K562 (cell line): ENCODE results near the gene DYSF. TPM values are rescaled to one million over a fixed set of nuclear protein-coding genes. Genes with fewer than 3 reads are reported as not detected.

Experiments
- ATAC-seq: fragments of 200-7000 bp; cut with Tn5 transposase; 3 replicates; pipeline ENCODE4 v1.9.1; 2020; ENCODE audit warnings: moderate library complexity
- BruUV-seq: library from RNA; stranded (reverse); fragments of 400-500 nt; replicated peaks from 2 replicates; lab custom pipeline; 2021; lab: Mats Ljungman, UMichigan
- CTCF ChIA-PET: fragments of 300-600 bp; formaldehyde crosslinking; extraction: SDS; loops from one replicate; lab custom pipeline; 2021; ENCODE audit warnings: low intra/inter-chr PET ratio; lab: Yijun Ruan, JAX
- POLR2A ChIA-PET: fragments of 300-600, 350-650 bp; sonication (Branson Sonifier 250); formaldehyde crosslinking; extraction: SDS; loops from one replicate; lab custom pipeline; 2021; ENCODE audit warnings: antibody characterized with exemption, inconsistent platforms; lab: Yijun Ruan, JAX
- DNase-seq, 4 experiments: peaks; one replicate each; pipeline versions ENCODE4 v3.0.0 to v3.0.0-alpha.2; 2011 to 2018; ENCODE audit warnings: low spot score in 3 of 4, mixed read lengths in 3 of 4; ENCODE audit errors: extremely low read depth in 1 of 4
- FAIRE-seq: peaks from 2 replicates; lab custom pipeline; 2011; peaks lifted over from hg19 to GRCh38; lab: Jason Lieb, UNC
- H2AFZ ChIP-seq: 2 replicates; pipeline ENCODE4 v1.6.0; 2011; ENCODE audit warnings: low read depth, low read length, control low read depth, inconsistent platforms
- H3K27ac ChIP-seq: fragments of 200-600 bp; 3 replicates; pipeline ENCODE4 v1.8.0; 2011; ENCODE audit warnings: low read depth, mild to moderate bottlenecking, control low read depth, inconsistent platforms, low read length, moderate library complexity, mixed read lengths; ENCODE audit errors: extremely low read depth
- H3K27me3 ChIP-seq, 2 experiments: fragments of 300-600 bp in 1 of 2; 2 replicates in 1 of 2; 3 replicates in 1 of 2; pipeline versions ENCODE4 v1.6.0 to v1.8.0; 2011; ENCODE audit warnings: inconsistent platforms in 2 of 2, low read length in 2 of 2, mild to moderate bottlenecking in 1 of 2, mixed read lengths in 1 of 2, moderate library complexity in 1 of 2; ENCODE audit not compliant: control insufficient read depth in 2 of 2, insufficient read depth in 2 of 2
- H3K36me3 ChIP-seq: fragments of 300-600 bp; 3 replicates; pipeline ENCODE4 v1.8.0; 2011; ENCODE audit warnings: mild to moderate bottlenecking, low read length, inconsistent platforms; ENCODE audit not compliant: control insufficient read depth, insufficient read depth
- H3K4me1 ChIP-seq, 2 experiments: fragments of 200-600 bp in 1 of 2; replicated peaks in 1 of 2; 2 replicates in 1 of 2; 3 replicates in 1 of 2; pipeline versions ENCODE4 v1.5.1 to v1.8.0; 2011; ENCODE audit warnings: inconsistent platforms in 2 of 2, low read length in 2 of 2, mild to moderate bottlenecking in 1 of 2, mixed read lengths in 1 of 2, moderate library complexity in 1 of 2; ENCODE audit not compliant: control insufficient read depth in 2 of 2, insufficient read depth in 2 of 2
- H3K4me2 ChIP-seq: 2 replicates; pipeline ENCODE4 v1.6.1; 2011; ENCODE audit warnings: low read length, control low read depth, inconsistent platforms, mixed read lengths; ENCODE audit not compliant: insufficient read depth
- H3K4me3 ChIP-seq: fragments of 200-600 bp; sonication (generic), shearing (Covaris generic); 2 replicates; pipeline ENCODE4 v1.5.1; 2016; ENCODE audit warnings: control low read depth, inconsistent platforms
- H3K79me2 ChIP-seq: fragments of 200-600 bp; 3 replicates; pipeline ENCODE4 v1.8.0; 2011; ENCODE audit warnings: low read length, inconsistent platforms; ENCODE audit not compliant: control insufficient read depth, insufficient read depth
- H3K9ac ChIP-seq, 2 experiments: 2 replicates each; pipeline versions ENCODE4 v1.6.0 to v1.6.1; 2011; ENCODE audit warnings: low read depth in 2 of 2, low read length in 2 of 2, control low read depth in 1 of 2, inconsistent platforms in 1 of 2, mild to moderate bottlenecking in 1 of 2, mixed read lengths in 1 of 2; ENCODE audit not compliant: insufficient read depth in 1 of 2
- H3K9me1 ChIP-seq: one replicate; pipeline ENCODE4 v1.6.0; 2011; ENCODE audit warnings: inconsistent platforms, mild to moderate bottlenecking, low read length, moderate library complexity; ENCODE audit not compliant: control insufficient read depth, insufficient read depth
- H3K9me3 ChIP-seq: replicated peaks from 2 replicates; pipeline ENCODE4 v1.5.1; 2011; ENCODE audit warnings: low read depth, low read length, inconsistent platforms; ENCODE audit not compliant: control insufficient read depth, insufficient read depth
- H4K20me1 ChIP-seq: replicated peaks from 2 replicates; pipeline ENCODE4 v1.6.1; 2011; ENCODE audit warnings: low read length, inconsistent platforms, mixed read lengths; ENCODE audit not compliant: control insufficient read depth, insufficient read depth
- ILF3 ChIP-seq: fragments of 450-650 bp; IDR thresholded peaks from 2 replicates; pipeline ENCODE4 v1.6.1; 2018; ENCODE audit warnings: antibody characterized with exemption, mild to moderate bottlenecking, moderate library complexity, borderline replicate concordance
- MBD2 ChIP-seq: sonication (generic); IDR thresholded peaks from 2 replicates; pipeline ENCODE4 v1.6.1; 2016; ENCODE audit warnings: low read depth, borderline replicate concordance
- MTA1 ChIP-seq: fragments of 450-650 bp; IDR thresholded peaks from 2 replicates; pipeline ENCODE4 v1.6.1; 2017; ENCODE audit warnings: borderline replicate concordance
- ZBTB8A ChIP-seq: fragments of 450-650 bp; IDR thresholded peaks from 2 replicates; pipeline ENCODE4 v1.6.1; 2018; ENCODE audit warnings: mild to moderate bottlenecking, moderate library complexity; ENCODE audit not compliant: partially characterized antibody
- ZNF717 ChIP-seq: fragments of 250-450 bp; sonication (Bioruptor Pico); IDR thresholded peaks from 2 replicates; pipeline ENCODE4 v1.5.0; 2021
- WGBS: fragments of 100-300 bp; shearing (Covaris generic); methylation state at CpG from one replicate; pipeline ENCODE4 v1.1.6; 2016; ENCODE audit warnings: low coverage, mixed read lengths; ENCODE audit not compliant: insufficient coverage; ENCODE audit errors: missing lambda C conversion rate; 5-methylcytosine and 5-hydroxymethylcytosine counted together
- in situ Hi-C: fragments of 300-500 bp; cut with MboI; formaldehyde crosslinking; loops from 4 replicates; pipeline ENCODE4 v1.15.0; 2018; ENCODE audit warnings: inconsistent platforms, mixed read lengths
- intact Hi-C: fragments of 100-400 bp; cut with micrococcal nuclease; formaldehyde crosslinking; loops from 2 replicates; pipeline ENCODE4 v1.14.2; 2022
- polyA plus RNA-seq, 8 experiments: library from polyadenylated mRNA; depleted of rRNA in 4 of 8; stranded (reverse) in 5 of 8; unstranded in 3 of 8; fragments of >200 nt; fragmentation: Nextera tagmentation in 2 of 8; fragmentation: Illumina TruSeq in 1 of 8; extraction: Ambion mirVana in 2 of 8; extraction: Trizol in 1 of 8; gene quantifications; 2 replicates each; pipeline versions ENCODE4 v1.2.1 to v1.2.3, GENCODE V29; 2011 to 2014; ENCODE audit warnings: inconsistent platforms in 1 of 8, missing spikeins in 1 of 8
- total RNA-seq, 7 experiments: library from RNA; depleted of rRNA in 6 of 7; stranded (reverse); fragments of >200 nt in 6 of 7; fragmentation: Illumina TruSeq in 2 of 7; extraction: Trizol in 2 of 7; gene quantifications; 2 replicates each; pipeline versions ENCODE4 v1.2.1 to v1.2.3, GENCODE V29; 2011 to 2021; ENCODE audit warnings: low replicate concordance in 1 of 7
- TF ChIP-seq, protein P1 (sequence below): sonication (generic); formaldehyde crosslinking; IDR thresholded peaks from 2 replicates; pipeline ENCODE4 v1.9.0; 2022; ENCODE audit warnings: mild to moderate bottlenecking, missing genetic modification reagents
- TF ChIP-seq, protein P2 (sequence below), 3 experiments: fragments of 200-800 bp in 1 of 3; sonication (Bioruptor generic) in 1 of 3; sonication (generic) in 1 of 3; formaldehyde crosslinking in 1 of 3; IDR thresholded peaks; 2 replicates each; pipeline versions ENCODE4 v1.6.1 to v1.8.0; 2016 to 2022; ENCODE audit warnings: mild to moderate bottlenecking in 2 of 3, missing compliant biosample characterization in 2 of 3, missing genetic modification characterization in 2 of 3, missing genetic modification reagents in 1 of 3
- TF ChIP-seq, protein P3 (sequence below): fragments of 450-650 bp; IDR thresholded peaks from 2 replicates; pipeline ENCODE4 v1.6.1; 2016; ENCODE audit warnings: mild to moderate bottlenecking, moderate library complexity

DYSF gene
- total and polyA plus RNA-seq, 9 of the 15 experiments (the other 6 are each of a cell fraction or from before 2014, with no cell fraction given), result 0.01 to 0.80 (median 0.29) TPM

DNA sequence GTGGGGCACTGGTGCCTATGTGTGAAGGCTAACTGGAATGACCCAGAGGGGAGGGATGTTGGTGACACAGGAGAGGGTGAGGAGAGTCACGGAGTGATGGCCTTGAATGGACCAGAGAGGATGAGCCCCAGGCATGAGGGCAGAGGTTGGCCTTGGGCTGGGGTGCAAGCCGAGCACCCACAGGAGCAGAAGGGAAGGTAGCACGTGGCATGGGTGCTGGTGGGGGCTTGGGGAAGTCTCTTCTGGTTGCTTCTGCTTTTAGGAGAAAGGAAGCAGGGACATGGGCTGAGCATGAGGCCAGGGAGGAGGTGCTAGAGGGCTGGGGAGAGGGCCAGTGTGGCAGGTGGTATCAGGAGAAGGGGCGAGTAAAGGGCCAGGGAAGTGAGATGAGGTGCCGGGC, 183.8 kb downstream of the DYSF start (continued):
- TF ChIP-seq, protein P1, sequence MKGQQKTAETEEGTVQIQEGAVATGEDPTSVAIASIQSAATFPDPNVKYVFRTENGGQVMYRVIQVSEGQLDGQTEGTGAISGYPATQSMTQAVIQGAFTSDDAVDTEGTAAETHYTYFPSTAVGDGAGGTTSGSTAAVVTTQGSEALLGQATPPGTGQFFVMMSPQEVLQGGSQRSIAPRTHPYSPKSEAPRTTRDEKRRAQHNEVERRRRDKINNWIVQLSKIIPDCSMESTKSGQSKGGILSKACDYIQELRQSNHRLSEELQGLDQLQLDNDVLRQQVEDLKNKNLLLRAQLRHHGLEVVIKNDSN (CRISPR knock-in tag), result no peak

DNA sequence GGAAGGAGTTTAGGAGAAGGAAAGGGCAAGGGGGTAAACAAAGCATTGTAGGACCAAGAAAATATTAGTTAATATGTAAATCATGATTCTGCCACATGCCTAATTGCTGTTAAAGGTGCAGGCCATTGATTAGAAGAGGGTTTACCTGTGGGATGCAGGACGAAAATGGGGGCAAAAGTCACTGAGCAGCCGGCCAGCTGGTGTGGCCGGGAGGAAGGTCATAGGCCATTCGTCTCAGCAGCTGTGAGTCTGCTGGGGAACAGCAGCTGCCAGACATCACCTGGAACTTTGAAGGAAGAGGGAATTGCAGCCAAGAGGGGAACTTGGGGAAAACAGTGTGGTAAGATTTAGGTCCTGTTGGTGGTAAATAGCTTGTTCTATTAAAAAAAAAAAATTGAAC, 184.4 kb downstream of the DYSF start:
- no peak for FAIRE-seq
- POLR2A ChIA-PET, result no interaction called here
- H3K9ac ChIP-seq, result no peak overlapping the region
- no peak overlapping the region for H2AFZ ChIP-seq
- H3K79me2 ChIP-seq, result no peaks in the 10 kb centered on the region
- BruUV-seq, result no TSS peak
- no peaks in the 10 kb centered on the region for H3K36me3 ChIP-seq
- H3K4me3 ChIP-seq, result no peak overlapping the region
- H3K9me3 ChIP-seq, result no peaks in the 10 kb centered on the region
- WGBS, result 2% methylated on average over 4 of the region's 4 CpGs
- H3K4me1 ChIP-seq, result no peaks in the 10 kb centered on the region
- in situ Hi-C loops (no loop called here), intact Hi-C loops (no loop called here)
- CTCF ChIA-PET, result no interaction called here
- ATAC-seq, result no peak
- H3K27me3 ChIP-seq, result peaks cover 0 to 10% of the 10 kb centered on the region in 2 experiments; a peak in 2 of 5 replicates
- H3K27ac ChIP-seq, result no peak overlapping the region
- no peak for DNase-seq
- H3K4me2 ChIP-seq, result no peak overlapping the region
- H4K20me1 ChIP-seq, result no peaks in the 10 kb centered on the region
- no peaks in the 10 kb centered on the region for H3K9me1 ChIP-seq
- TF ChIP-seq ZBTB8A (no peak), ZNF717 (CRISPR knock-in tag) (no peak), ILF3 (no peak), MTA1 (no peak), MBD2 (no peak)
- TF ChIP-seq, protein P2, sequence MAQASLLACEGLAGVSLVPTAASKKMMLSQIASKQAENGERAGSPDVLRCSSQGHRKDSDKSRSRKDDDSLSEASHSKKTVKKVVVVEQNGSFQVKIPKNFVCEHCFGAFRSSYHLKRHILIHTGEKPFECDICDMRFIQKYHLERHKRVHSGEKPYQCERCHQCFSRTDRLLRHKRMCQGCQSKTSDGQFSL (CRISPR knock-in tag; IDR thresholded peaks at IDR 0.05), result no peak
- TF ChIP-seq, protein P2 (tag; IDR thresholded peaks at IDR 0.05), result no peak
- TF ChIP-seq, protein P3, sequence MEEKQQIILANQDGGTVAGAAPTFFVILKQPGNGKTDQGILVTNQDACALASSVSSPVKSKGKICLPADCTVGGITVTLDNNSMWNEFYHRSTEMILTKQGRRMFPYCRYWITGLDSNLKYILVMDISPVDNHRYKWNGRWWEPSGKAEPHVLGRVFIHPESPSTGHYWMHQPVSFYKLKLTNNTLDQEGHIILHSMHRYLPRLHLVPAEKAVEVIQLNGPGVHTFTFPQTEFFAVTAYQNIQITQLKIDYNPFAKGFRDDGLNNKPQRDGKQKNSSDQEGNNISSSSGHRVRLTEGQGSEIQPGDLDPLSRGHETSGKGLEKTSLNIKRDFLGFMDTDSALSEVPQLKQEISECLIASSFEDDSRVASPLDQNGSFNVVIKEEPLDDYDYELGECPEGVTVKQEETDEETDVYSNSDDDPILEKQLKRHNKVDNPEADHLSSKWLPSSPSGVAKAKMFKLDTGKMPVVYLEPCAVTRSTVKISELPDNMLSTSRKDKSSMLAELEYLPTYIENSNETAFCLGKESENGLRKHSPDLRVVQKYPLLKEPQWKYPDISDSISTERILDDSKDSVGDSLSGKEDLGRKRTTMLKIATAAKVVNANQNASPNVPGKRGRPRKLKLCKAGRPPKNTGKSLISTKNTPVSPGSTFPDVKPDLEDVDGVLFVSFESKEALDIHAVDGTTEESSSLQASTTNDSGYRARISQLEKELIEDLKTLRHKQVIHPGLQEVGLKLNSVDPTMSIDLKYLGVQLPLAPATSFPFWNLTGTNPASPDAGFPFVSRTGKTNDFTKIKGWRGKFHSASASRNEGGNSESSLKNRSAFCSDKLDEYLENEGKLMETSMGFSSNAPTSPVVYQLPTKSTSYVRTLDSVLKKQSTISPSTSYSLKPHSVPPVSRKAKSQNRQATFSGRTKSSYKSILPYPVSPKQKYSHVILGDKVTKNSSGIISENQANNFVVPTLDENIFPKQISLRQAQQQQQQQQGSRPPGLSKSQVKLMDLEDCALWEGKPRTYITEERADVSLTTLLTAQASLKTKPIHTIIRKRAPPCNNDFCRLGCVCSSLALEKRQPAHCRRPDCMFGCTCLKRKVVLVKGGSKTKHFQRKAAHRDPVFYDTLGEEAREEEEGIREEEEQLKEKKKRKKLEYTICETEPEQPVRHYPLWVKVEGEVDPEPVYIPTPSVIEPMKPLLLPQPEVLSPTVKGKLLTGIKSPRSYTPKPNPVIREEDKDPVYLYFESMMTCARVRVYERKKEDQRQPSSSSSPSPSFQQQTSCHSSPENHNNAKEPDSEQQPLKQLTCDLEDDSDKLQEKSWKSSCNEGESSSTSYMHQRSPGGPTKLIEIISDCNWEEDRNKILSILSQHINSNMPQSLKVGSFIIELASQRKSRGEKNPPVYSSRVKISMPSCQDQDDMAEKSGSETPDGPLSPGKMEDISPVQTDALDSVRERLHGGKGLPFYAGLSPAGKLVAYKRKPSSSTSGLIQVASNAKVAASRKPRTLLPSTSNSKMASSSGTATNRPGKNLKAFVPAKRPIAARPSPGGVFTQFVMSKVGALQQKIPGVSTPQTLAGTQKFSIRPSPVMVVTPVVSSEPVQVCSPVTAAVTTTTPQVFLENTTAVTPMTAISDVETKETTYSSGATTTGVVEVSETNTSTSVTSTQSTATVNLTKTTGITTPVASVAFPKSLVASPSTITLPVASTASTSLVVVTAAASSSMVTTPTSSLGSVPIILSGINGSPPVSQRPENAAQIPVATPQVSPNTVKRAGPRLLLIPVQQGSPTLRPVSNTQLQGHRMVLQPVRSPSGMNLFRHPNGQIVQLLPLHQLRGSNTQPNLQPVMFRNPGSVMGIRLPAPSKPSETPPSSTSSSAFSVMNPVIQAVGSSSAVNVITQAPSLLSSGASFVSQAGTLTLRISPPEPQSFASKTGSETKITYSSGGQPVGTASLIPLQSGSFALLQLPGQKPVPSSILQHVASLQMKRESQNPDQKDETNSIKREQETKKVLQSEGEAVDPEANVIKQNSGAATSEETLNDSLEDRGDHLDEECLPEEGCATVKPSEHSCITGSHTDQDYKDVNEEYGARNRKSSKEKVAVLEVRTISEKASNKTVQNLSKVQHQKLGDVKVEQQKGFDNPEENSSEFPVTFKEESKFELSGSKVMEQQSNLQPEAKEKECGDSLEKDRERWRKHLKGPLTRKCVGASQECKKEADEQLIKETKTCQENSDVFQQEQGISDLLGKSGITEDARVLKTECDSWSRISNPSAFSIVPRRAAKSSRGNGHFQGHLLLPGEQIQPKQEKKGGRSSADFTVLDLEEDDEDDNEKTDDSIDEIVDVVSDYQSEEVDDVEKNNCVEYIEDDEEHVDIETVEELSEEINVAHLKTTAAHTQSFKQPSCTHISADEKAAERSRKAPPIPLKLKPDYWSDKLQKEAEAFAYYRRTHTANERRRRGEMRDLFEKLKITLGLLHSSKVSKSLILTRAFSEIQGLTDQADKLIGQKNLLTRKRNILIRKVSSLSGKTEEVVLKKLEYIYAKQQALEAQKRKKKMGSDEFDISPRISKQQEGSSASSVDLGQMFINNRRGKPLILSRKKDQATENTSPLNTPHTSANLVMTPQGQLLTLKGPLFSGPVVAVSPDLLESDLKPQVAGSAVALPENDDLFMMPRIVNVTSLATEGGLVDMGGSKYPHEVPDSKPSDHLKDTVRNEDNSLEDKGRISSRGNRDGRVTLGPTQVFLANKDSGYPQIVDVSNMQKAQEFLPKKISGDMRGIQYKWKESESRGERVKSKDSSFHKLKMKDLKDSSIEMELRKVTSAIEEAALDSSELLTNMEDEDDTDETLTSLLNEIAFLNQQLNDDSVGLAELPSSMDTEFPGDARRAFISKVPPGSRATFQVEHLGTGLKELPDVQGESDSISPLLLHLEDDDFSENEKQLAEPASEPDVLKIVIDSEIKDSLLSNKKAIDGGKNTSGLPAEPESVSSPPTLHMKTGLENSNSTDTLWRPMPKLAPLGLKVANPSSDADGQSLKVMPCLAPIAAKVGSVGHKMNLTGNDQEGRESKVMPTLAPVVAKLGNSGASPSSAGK, result no peak
